NCI-H446 (cell line): ENCODE data around the gene PRKCQ.

ENCODE experiments used
- DNase-seq, 2 experiments: peaks; one replicate each; lab custom pipeline; 2025; lab: John Stamatoyannopoulos, UW

PRKCQ gene

DNA sequence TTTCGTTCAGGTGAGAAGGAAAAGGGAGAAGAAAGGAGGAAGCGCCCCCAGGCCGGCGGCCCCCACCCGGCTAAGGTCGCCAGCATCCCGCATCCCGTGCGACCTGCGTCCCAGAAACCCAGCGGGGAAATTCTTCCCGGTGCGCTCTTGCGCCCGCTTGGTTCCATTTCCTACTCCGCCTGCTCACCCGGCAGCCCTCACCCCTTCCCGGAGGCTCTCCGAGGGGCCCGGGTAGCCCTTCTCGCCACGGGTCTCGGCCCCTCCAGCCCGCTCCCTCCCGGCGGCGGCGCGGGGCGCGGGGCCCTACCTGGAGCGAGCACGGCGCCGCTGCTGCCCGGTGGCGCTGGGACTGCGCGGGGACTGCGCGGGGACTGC lies at the start of gene PRKCQ:
Gene PRKCQ, minus strand, starts transcription at position 373 of the 375 bp plus-strand sequence. CDS start 65,141 bp downstream, outside the sequence.
- no peak for DNase-seq

GRCh38 chr10:6625428-6625827 lies 45.4 kb upstream of the PRKCQ start:
- no peak for DNase-seq

- DNase-seq: no peak
Observed at GRCh38 chr10:6624392-6624791, 44.3 kb upstream of the PRKCQ start.

DNA sequence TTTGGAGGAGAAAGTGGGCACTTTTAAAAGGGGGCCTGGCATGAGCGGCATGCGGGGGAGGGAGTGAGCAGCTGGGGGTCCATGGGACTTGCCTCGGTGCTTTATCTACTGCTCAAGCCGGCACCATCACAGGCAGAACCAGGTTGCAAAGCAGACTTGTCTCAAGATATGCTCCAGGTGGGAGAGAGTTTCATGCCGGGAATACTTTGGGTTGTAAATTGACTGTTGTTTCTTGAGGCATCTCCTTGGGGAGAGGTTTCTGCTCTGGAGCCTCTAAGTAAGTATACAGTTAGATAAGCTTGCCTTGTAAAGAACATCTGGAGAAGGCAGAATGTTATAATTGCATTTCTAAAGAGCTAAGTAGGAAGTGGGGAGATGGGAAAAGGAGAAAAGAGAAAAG lies 42.8 kb upstream of the PRKCQ start:
- no peak for DNase-seq

GRCh38 chr10:6621536-6621935 lies 41.5 kb upstream of the PRKCQ start:
- DNase-seq: no peak

- DNase-seq: no peak
Observed at GRCh38 chr10:6619660-6620059, 39.6 kb upstream of the PRKCQ start.

GRCh38 chr10:6618340-6618739 lies 38.3 kb upstream of the PRKCQ start:
- DNase-seq: no peak

GRCh38 chr10:6617309-6618076 lies 37.4 kb upstream of the PRKCQ start:
- DNase-seq: no peak

- no peak for DNase-seq
Observed at GRCh38 chr10:6615971-6616370, 35.9 kb upstream of the PRKCQ start.

GRCh38 chr10:6612371-6612770 lies 32.3 kb upstream of the PRKCQ start:
- DNase-seq: no peak

GRCh38 chr10:6610647-6611046 lies 30.6 kb upstream of the PRKCQ start:
- DNase-seq: no peak

- no peak for DNase-seq
Observed at GRCh38 chr10:6609625-6610024, 29.5 kb upstream of the PRKCQ start.

- peak in 1 of 2 experiments; percentile 27 for DNase-seq
Observed at GRCh38 chr10:6607778-6608177, 27.7 kb upstream of the PRKCQ start.

- no peak for DNase-seq
Observed at GRCh38 chr10:6607182-6607581, 27.1 kb upstream of the PRKCQ start.

GRCh38 chr10:6603142-6604125 lies 23.4 kb upstream of the PRKCQ start:
- no peak for DNase-seq

- DNase-seq: no peak
Observed at GRCh38 chr10:6602700-6603084, 22.6 kb upstream of the PRKCQ start.

GRCh38 chr10:6602026-6602699 lies 22.1 kb upstream of the PRKCQ start:
- DNase-seq: no peak

GRCh38 chr10:6601246-6601805 lies 21.2 kb upstream of the PRKCQ start:
- DNase-seq: no peak

- no peak for DNase-seq
Observed at GRCh38 chr10:6600224-6600987, 20.3 kb upstream of the PRKCQ start.

GRCh38 chr10:6598679-6599078 lies 18.6 kb upstream of the PRKCQ start:
- no peak for DNase-seq

DNA sequence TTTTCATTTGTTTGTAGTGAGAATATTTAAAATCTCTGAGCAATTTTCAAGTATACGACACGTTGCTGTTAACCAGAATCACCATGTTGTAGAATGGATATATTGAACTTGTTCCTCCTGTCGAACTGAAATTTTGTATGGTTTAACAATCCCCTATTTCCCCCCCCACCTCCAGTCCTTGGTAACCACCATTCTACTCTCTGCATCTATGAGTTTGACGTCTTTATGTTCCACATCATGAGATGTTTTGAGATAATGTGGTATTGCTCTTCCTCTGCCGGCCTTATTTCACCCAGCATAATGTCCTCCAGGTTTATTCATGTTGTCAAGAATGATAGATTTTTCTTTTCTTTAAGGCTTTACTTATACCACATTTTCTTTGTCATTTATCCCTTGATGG lies 17.4 kb upstream of the PRKCQ start:
- DNase-seq: no peak
